HTERT RPE-1 (cell line): ENCODE results near the gene KANSL1.

Source experiments
- in situ Hi-C: fragments of 300-500 bp; cut with MboI; formaldehyde crosslinking; loops from 4 replicates; pipeline ENCODE4 v1.14.3; 2020; ENCODE audit warnings: low sequenced_read_pairs

KANSL1 gene

GRCh38 chr17:46043606-46044005 is 149.6 kb downstream of the KANSL1 start:
- in situ Hi-C loops = no loop called here

GRCh38 chr17:46042925-46043324 is 150.3 kb downstream of the KANSL1 start:
- in situ Hi-C loops = no loop called here

- in situ Hi-C loops = no loop called here
Measured at GRCh38 chr17:46042246-46042645, 151.0 kb downstream of the KANSL1 start.

- in situ Hi-C loops = no loop called here
Measured at GRCh38 chr17:46039592-46040186, 153.5 kb downstream of the KANSL1 start.

- in situ Hi-C loops = no loop called here
Measured at GRCh38 chr17:46038937-46039336, 154.3 kb downstream of the KANSL1 start.

- in situ Hi-C loops = no loop called here
Measured at GRCh38 chr17:46038414-46038813, 154.8 kb downstream of the KANSL1 start.

GRCh38 chr17:46037722-46038255 is 155.4 kb downstream of the KANSL1 start:
- in situ Hi-C loops = no loop called here

GRCh38 chr17:46036491-46036890 is 156.7 kb downstream of the KANSL1 start:
- in situ Hi-C loops = no loop called here

GRCh38 chr17:46035112-46035818 is 158.0 kb downstream of the KANSL1 start:
- in situ Hi-C loops = no loop called here

- in situ Hi-C loops = no loop called here
Measured at GRCh38 chr17:46033392-46033791, 159.8 kb downstream of the KANSL1 start.

- in situ Hi-C loops = no loop called here
Measured at GRCh38 chr17:46032909-46033308, 160.3 kb downstream of the KANSL1 start.

- in situ Hi-C loops = no loop called here
Measured at GRCh38 chr17:46031920-46032319, 161.3 kb downstream of the KANSL1 start.

GRCh38 chr17:46031440-46031839 is 161.8 kb downstream of the KANSL1 start:
- in situ Hi-C loops = no loop called here

- in situ Hi-C loops = no loop called here
Measured at GRCh38 chr17:46030752-46031151, 162.5 kb downstream of the KANSL1 start.

GRCh38 chr17:46029627-46030026 is 163.6 kb downstream of the KANSL1 start:
- in situ Hi-C loops = no loop called here

- in situ Hi-C loops = no loop called here
Measured at GRCh38 chr17:46028981-46029565, 164.2 kb downstream of the KANSL1 start.

GRCh38 chr17:46028374-46028773 is 164.9 kb downstream of the KANSL1 start:
- in situ Hi-C loops = no loop called here

- in situ Hi-C loops = no loop called here
Measured at GRCh38 chr17:46027976-46028325, 165.3 kb downstream of the KANSL1 start.

GRCh38 chr17:46027048-46027975 is 165.9 kb downstream of the KANSL1 start:
- in situ Hi-C loops = no loop called here

GRCh38 chr17:46026166-46027047 is 166.8 kb downstream of the KANSL1 start:
- in situ Hi-C loops = no loop called here
